ENCODE data around the gene RPS6KL1.

Gene RPS6KL1

DNA sequence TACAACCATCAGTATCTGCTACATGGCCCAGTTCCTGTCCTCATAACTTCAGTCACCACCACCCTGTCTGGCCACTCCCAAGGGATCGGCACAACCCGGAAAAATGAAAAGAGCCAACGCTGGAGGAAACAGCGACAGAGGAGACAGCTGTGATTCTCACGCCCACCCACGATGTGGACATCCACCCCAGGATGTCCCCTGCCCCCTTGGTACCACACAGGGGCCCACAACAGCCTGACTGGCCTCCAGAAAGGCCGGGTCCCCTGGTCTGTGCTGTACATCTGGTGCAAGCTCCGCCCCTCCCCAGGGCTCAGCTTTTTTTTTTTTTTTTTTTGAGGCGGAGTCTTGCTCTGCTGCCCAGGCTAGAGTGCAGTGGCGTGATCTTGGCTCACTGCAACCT is 12.5 kb downstream of the RPS6KL1 start:
- peaks cover 10% of the 10 kb centered on the region for H3K36me3 ChIP-seq
- no peaks in the 10 kb centered on the region for H3K9me3 ChIP-seq
- no peak overlapping the region for H3K4me3 ChIP-seq (ENCODE audit: low read depth, low read length)
- DNase-seq, result no peak
- TF ChIP-seq, protein P1, sequence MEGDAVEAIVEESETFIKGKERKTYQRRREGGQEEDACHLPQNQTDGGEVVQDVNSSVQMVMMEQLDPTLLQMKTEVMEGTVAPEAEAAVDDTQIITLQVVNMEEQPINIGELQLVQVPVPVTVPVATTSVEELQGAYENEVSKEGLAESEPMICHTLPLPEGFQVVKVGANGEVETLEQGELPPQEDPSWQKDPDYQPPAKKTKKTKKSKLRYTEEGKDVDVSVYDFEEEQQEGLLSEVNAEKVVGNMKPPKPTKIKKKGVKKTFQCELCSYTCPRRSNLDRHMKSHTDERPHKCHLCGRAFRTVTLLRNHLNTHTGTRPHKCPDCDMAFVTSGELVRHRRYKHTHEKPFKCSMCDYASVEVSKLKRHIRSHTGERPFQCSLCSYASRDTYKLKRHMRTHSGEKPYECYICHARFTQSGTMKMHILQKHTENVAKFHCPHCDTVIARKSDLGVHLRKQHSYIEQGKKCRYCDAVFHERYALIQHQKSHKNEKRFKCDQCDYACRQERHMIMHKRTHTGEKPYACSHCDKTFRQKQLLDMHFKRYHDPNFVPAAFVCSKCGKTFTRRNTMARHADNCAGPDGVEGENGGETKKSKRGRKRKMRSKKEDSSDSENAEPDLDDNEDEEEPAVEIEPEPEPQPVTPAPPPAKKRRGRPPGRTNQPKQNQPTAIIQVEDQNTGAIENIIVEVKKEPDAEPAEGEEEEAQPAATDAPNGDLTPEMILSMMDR (IDR thresholded peaks at IDR 0.05; ENCODE audit: low read depth, low read length), result no peak
- H3K4me1 ChIP-seq, result peaks cover 10% of the 10 kb centered on the region
- H3K27me3 ChIP-seq, result no peaks in the 10 kb centered on the region

DNA sequence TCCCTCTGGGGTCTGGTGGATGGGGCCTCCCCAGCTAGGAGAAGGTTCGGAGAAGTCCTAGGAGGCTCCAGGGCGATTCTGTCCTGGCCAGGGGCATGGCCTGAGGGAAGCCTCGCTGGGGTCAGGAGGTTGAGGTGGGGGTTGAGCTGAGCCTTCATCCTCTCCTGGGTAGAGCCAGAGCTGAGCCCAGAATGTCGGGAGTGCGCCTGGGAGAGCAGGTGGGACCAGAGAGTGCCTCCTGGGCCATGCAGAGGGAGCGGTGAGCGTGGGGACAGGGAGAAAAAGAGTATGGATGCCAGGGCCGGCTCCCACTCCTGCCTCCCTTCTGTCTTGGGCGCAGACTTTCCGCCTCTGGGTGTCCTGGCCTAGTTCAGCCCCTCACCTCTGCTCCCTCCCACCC is 13.1 kb downstream of the RPS6KL1 start:
- H3K9me3 ChIP-seq, result no peaks in the 10 kb centered on the region
- TF ChIP-seq, protein P1 (IDR thresholded peaks at IDR 0.05; ENCODE audit: low read depth, low read length), result no peak

DNA sequence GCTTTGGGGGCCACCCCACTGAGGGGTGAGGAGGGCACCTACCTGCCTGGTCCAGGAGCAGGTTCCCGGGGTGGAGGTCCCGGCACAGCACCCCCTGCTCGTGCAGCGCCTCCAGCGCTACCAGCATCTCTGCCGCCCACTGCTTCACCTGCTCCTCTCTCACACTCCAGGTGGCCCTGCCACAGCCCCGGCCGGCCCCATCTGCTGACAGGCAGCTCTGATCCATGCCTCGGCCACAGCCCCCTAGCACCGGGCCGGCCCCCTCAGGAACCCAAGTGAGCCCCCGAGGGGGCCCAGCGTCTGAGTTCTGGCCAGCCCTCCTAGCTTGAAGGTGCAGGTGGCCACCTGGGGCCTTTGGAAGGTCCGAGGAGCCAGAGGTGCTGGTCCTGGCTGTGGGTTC is 13.6 kb downstream of the RPS6KL1 start:
- DNase-seq, result no peak
- peaks cover 13% of the 10 kb centered on the region for H3K36me3 ChIP-seq
- no peak overlapping the region for H3K4me3 ChIP-seq (ENCODE audit: low read depth, low read length)
- H3K27me3 ChIP-seq, result no peaks in the 10 kb centered on the region
- TF ChIP-seq, protein P1 (IDR thresholded peaks at IDR 0.05; ENCODE audit: low read depth, low read length), result no peak
- no peaks in the 10 kb centered on the region for H3K9me3 ChIP-seq
- H3K4me1 ChIP-seq, result peaks cover 12% of the 10 kb centered on the region

More for the DNA sequence above, 13.1 kb downstream of the RPS6KL1 start:
- no peaks in the 10 kb centered on the region for H3K27me3 ChIP-seq
- H3K4me1 ChIP-seq, result peaks cover 12% of the 10 kb centered on the region
- DNase-seq, result no peak
- peaks cover 12% of the 10 kb centered on the region for H3K36me3 ChIP-seq
- no peak overlapping the region for H3K4me3 ChIP-seq (ENCODE audit: low read depth, low read length)

DNA sequence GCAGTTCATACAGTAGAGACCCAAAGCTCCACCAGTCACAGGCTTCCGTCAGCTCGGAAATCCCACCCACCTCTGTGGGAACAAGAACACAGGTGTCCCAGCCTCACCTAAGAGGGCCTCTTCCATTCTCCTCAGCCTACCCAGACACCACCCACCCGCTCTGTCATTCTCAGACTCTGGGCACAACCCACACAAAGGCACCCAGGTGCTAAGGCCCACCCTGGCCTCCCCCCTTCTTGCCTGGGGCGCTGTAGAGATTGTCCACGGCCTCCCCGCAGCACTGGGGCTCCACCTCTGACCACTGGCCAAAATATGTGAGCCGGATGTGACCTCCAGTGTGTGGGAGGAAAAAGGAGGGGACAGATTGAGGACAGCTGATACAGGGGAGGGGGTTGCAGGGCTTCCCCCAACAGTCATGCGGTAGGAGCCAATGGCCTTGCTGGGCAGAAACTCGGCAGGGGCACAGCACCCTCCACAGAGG is 14.2 kb downstream of the RPS6KL1 start:
- TF ChIP-seq, protein P1 (IDR thresholded peaks at IDR 0.05; ENCODE audit: low read depth, low read length), result no peak

DNA sequence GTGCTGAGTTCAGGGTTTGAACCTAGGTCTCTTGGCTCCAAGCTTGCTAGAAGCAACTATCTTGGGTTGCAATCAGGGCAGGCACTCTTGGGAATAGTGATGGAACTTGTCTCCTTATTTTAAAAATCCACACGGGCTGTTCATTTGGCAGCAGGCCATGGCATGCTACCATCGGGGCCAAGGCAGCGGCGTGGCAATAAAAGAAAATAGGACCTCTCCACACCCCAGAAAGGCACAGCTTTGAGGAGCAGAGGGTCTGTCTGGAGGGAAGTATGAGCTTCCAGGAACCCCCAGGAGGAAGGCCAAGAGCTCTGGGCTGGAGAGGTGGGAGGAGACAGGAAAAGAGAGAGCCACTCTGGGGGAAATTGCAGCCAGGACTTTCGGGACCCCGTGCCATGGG is 15.3 kb downstream of the RPS6KL1 start:
- Histone ChIP-seq H3K4me3 (ENCODE audit: low read depth, low read length) (no peak overlapping the region), H3K4me1 (peaks cover 12% of the 10 kb centered on the region), H3K36me3 (peaks cover 27% of the 10 kb centered on the region), H3K9me3 (no peaks in the 10 kb centered on the region), H3K27me3 (no peaks in the 10 kb centered on the region)
- TF ChIP-seq, protein P1 (IDR thresholded peaks at IDR 0.05; ENCODE audit: low read depth, low read length), result no peak
- DNase-seq, result no peak

More for the DNA sequence above, 14.2 kb downstream of the RPS6KL1 start:
- Histone ChIP-seq H3K36me3 (peaks cover 19% of the 10 kb centered on the region), H3K4me3 (ENCODE audit: low read depth, low read length) (no peak overlapping the region), H3K4me1 (peaks cover 12% of the 10 kb centered on the region), H3K9me3 (no peaks in the 10 kb centered on the region), H3K27me3 (no peaks in the 10 kb centered on the region)
- no peak for DNase-seq

DNA sequence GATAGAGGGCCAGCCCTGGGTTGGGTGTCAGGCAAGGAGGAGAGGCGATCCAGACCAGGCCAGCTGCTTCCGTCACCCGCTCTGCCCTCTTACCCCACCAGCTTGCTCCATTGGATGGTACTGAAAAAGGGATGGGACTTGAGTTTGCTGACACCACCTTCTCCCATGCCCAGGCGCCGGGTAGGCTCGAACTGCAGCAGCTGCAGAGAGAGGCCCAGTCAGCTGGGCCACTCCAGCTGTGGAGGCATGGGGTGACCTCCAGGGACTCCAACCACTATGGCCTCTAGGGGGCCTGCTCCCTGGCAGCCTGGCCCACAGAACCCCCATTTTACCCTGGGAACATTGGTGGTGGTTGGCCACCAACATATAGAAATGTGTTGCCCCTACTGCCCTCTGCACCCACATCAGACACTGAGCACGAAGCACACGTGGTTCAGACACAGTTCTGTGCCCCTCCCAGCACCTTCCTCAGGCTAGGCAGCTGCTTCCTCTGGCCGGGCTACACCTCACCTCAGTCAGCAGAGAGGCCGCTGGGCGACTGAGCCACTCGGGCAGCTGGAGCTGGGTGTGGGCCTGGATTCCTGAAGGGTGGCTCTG is 16.0 kb downstream of the RPS6KL1 start:
- H3K4me1 ChIP-seq, result peaks cover 12% of the 10 kb centered on the region
- no peak overlapping the region for H3K4me3 ChIP-seq (ENCODE audit: low read depth, low read length)
- DNase-seq, result no peak
- TF ChIP-seq, protein P1 (IDR thresholded peaks at IDR 0.05; ENCODE audit: low read depth, low read length), result peak; percentile 39
- H3K27me3 ChIP-seq, result no peaks in the 10 kb centered on the region
- H3K36me3 ChIP-seq, result peaks cover 34% of the 10 kb centered on the region
- H3K9me3 ChIP-seq, result no peaks in the 10 kb centered on the region

Measured in BE2C (cell line).